Suprapubic skin (tissue), 4 donors: ENCODE measurements around the gene KLF12.

Experiments used
- EP300 ChIP-seq: sonication (generic); formaldehyde crosslinking; IDR thresholded peaks from one replicate; pipeline ENCODE4 v1.6.1; 2017; ENCODE audit warnings: antibody characterized with exemption
- POLR2A ChIP-seq, 2 donors: fragments of 450-650 bp; IDR thresholded peaks; one replicate each; pipeline ENCODE4 v1.6.1; 2017; ENCODE audit warnings: antibody characterized with exemption in 2 of 2, mild to moderate bottlenecking in 2 of 2, moderate library complexity in 2 of 2
- POLR2AphosphoS5 ChIP-seq, 3 donors: sonication (generic); formaldehyde crosslinking; IDR thresholded peaks; one replicate each; pipeline ENCODE4 v1.6.1; 2017; ENCODE audit warnings: antibody characterized with exemption in 3 of 3
- TF ChIP-seq, protein P1 (sequence below), 2 donors: fragments of 200-600 bp in 1 of 2; fragments of 450-650 bp in 1 of 2; sonication (generic) in 1 of 2; IDR thresholded peaks; one replicate each; pipeline ENCODE4 v1.5.1; 2016 to 2019; ENCODE audit warnings: antibody characterized with exemption in 2 of 2, mild to moderate bottlenecking in 1 of 2, moderate library complexity in 1 of 2

DNA sequence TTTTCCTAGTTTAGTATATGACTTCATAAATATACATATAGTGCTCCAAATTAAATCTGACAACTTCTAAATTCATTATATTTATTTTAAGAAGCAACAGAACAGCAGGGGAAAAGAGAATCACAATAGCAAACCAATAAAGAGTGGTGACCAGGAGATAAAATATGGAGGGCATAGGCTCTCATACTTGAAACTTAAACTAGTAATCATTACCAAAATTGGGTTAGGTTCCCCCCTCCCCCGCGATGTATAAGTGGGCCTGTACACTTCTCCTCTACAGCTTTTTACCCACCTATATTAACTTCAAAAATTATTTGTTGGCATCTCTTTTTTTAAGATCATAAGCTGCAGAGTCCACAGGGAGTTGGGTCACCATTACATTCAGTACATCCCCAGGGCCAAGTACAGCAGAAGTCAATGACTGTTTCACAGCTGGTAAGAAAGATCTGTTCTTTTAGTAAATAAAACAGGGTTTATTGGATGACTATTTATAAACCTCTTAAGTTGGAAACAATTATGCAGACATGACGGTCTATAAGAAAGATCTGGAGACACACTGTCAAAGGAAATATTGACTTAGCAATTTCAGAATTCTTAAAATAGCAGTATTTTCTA, 29.4 kb downstream of the KLF12 start:
- TF ChIP-seq EP300 (no peak), POLR2AphosphoS5 (IDR thresholded peaks at IDR 0.05) (no peak), POLR2A (IDR thresholded peaks at IDR 0.05) (no peak)
- TF ChIP-seq, protein P1, sequence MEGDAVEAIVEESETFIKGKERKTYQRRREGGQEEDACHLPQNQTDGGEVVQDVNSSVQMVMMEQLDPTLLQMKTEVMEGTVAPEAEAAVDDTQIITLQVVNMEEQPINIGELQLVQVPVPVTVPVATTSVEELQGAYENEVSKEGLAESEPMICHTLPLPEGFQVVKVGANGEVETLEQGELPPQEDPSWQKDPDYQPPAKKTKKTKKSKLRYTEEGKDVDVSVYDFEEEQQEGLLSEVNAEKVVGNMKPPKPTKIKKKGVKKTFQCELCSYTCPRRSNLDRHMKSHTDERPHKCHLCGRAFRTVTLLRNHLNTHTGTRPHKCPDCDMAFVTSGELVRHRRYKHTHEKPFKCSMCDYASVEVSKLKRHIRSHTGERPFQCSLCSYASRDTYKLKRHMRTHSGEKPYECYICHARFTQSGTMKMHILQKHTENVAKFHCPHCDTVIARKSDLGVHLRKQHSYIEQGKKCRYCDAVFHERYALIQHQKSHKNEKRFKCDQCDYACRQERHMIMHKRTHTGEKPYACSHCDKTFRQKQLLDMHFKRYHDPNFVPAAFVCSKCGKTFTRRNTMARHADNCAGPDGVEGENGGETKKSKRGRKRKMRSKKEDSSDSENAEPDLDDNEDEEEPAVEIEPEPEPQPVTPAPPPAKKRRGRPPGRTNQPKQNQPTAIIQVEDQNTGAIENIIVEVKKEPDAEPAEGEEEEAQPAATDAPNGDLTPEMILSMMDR (IDR thresholded peaks at IDR 0.05) = no peak
